Neural cell (in vitro differentiated cells): ENCODE data around the gene NEDD4L. TPM values are rescaled to one million over a fixed set of nuclear protein-coding genes. Genes with fewer than 3 reads are reported as not detected.

Experiments used
- H2AFZ ChIP-seq: fragments of 200-600, 300-800 bp; sonication (generic), shearing (Covaris generic); 2 replicates; pipeline ENCODE4 v1.6.0; 2014; ENCODE audit warnings: low read depth, mild to moderate bottlenecking, antibody characterized with exemption, low read length, moderate library complexity
- H3F3A ChIP-seq: fragments of 200-600 bp; shearing (Covaris generic); 2 replicates; pipeline ENCODE4 v1.6.1; 2016; ENCODE audit warnings: mild to moderate bottlenecking, moderate library complexity, mixed read lengths, antibody characterized with exemption, low read length; ENCODE audit not compliant: insufficient read depth, poor library complexity, severe bottlenecking
- H3K27ac ChIP-seq: fragments of 200-600, 300-800 bp; sonication (generic), shearing (Covaris generic); 2 replicates; pipeline ENCODE4 v1.5.1; 2014; ENCODE audit warnings: mild to moderate bottlenecking, low read length, moderate library complexity
- H3K27me3 ChIP-seq: fragments of 300-800, 200-600 bp; sonication (generic), shearing (Covaris generic); 2 replicates; pipeline ENCODE4 v1.6.0; 2014; ENCODE audit warnings: mild to moderate bottlenecking, low read depth, low read length, moderate library complexity; ENCODE audit not compliant: insufficient read depth
- H3K36me3 ChIP-seq: fragments of 300-800, 200-600 bp; sonication (generic), shearing (Covaris generic); 2 replicates; pipeline ENCODE4 v1.5.1; 2014; ENCODE audit warnings: mild to moderate bottlenecking, antibody characterized with exemption, low read length, moderate library complexity; ENCODE audit not compliant: insufficient read depth
- H3K4me2 ChIP-seq: fragments of 300-800, 200-600 bp; sonication (generic), shearing (Covaris generic); 2 replicates; pipeline ENCODE4 v1.6.0; 2014; ENCODE audit warnings: mild to moderate bottlenecking, low read length
- H3K4me3 ChIP-seq: fragments of 300-800, 200-600 bp; sonication (generic), shearing (Covaris generic); 2 replicates; pipeline ENCODE4 v1.5.1; 2014; ENCODE audit warnings: mild to moderate bottlenecking, low read length, moderate library complexity
- H3K79me2 ChIP-seq: fragments of 200-600 bp; shearing (Covaris generic); replicated peaks from 2 replicates; pipeline ENCODE4 v1.6.0; 2014; ENCODE audit warnings: mild to moderate bottlenecking, low read length, moderate library complexity; ENCODE audit not compliant: insufficient read depth
- H3K9ac ChIP-seq: fragments of 300-800, 200-600 bp; sonication (generic), shearing (Covaris generic); 2 replicates; pipeline ENCODE4 v1.6.1; 2016; ENCODE audit warnings: mild to moderate bottlenecking, low read length, mixed read lengths
- H3K9me2 ChIP-seq: fragments of 200-600 bp; shearing (Covaris generic); 2 replicates; pipeline ENCODE4 v1.6.1; 2016; ENCODE audit warnings: mild to moderate bottlenecking, low read length, mixed read lengths; ENCODE audit not compliant: insufficient read depth
- H3K9me3 ChIP-seq: fragments of 200-600, 300-800 bp; sonication (generic), shearing (Covaris generic); 2 replicates; pipeline ENCODE4 v1.6.1; 2016; ENCODE audit warnings: mild to moderate bottlenecking, mixed run types, low read length, moderate library complexity, mixed read lengths
- H4K20me1 ChIP-seq: fragments of 200-600 bp; shearing (Covaris generic); 2 replicates; pipeline ENCODE4 v1.6.1; 2016; ENCODE audit warnings: mild to moderate bottlenecking, mixed run types; ENCODE audit not compliant: insufficient read depth
- EP300 ChIP-seq: fragments of 450-650 bp; conservative IDR thresholded peaks from 2 replicates; pipeline ENCODE4 v1.6.1; 2014; ENCODE audit warnings: antibody characterized with exemption, mild to moderate bottlenecking, moderate library complexity; ENCODE audit not compliant: poor library complexity, severe bottlenecking
- EZH2 ChIP-seq: fragments of 200-600, 300-800 bp; shearing (Covaris generic), sonication (generic); IDR thresholded peaks from 2 replicates; pipeline ENCODE4 v1.6.1; 2014; ENCODE audit warnings: antibody characterized with exemption, low read length, borderline replicate concordance, mild to moderate bottlenecking; ENCODE audit not compliant: insufficient read depth, poor library complexity, severe bottlenecking
- MXI1 ChIP-seq: fragments of 450-650 bp; conservative IDR thresholded peaks from 2 replicates; pipeline ENCODE4 v1.6.1; 2014; ENCODE audit warnings: antibody characterized with exemption, mild to moderate bottlenecking; ENCODE audit not compliant: poor library complexity, severe bottlenecking
- POLR2AphosphoS5 ChIP-seq: IDR thresholded peaks from 2 replicates; pipeline ENCODE4 v1.6.1; 2012
- RAD21 ChIP-seq: fragments of 450-650 bp; conservative IDR thresholded peaks from 2 replicates; pipeline ENCODE4 v1.6.1; 2014; ENCODE audit warnings: antibody characterized with exemption, mild to moderate bottlenecking, moderate library complexity
- SMC3 ChIP-seq: fragments of 450-650 bp; conservative IDR thresholded peaks from 2 replicates; pipeline ENCODE4 v1.6.1; 2014; ENCODE audit warnings: antibody characterized with exemption, mild to moderate bottlenecking, moderate library complexity; ENCODE audit not compliant: poor library complexity
- TAF1 ChIP-seq: IDR thresholded peaks from 2 replicates; pipeline ENCODE4 v1.6.1; 2012; ENCODE audit warnings: low read depth
- polyA plus RNA-seq: library from polyadenylated mRNA; depleted of rRNA; stranded (reverse); fragments of >200 nt; gene quantifications from 2 replicates; pipeline ENCODE4 v1.2.3, GENCODE V29; 2014
- TF ChIP-seq, protein P1 (sequence below): IDR thresholded peaks from 2 replicates; pipeline ENCODE4 v1.6.1; 2012; ENCODE audit warnings: borderline replicate concordance
- TF ChIP-seq, protein P2 (sequence below): fragments of 450-650 bp; IDR thresholded peaks from 2 replicates; pipeline ENCODE4 v1.5.1; 2014; ENCODE audit warnings: antibody characterized with exemption, mild to moderate bottlenecking, moderate library complexity; ENCODE audit not compliant: poor library complexity, severe bottlenecking

The NEDD4L gene
- polyA plus RNA-seq, 1 donor from 2014 or later, result 97.9 TPM

DNA sequence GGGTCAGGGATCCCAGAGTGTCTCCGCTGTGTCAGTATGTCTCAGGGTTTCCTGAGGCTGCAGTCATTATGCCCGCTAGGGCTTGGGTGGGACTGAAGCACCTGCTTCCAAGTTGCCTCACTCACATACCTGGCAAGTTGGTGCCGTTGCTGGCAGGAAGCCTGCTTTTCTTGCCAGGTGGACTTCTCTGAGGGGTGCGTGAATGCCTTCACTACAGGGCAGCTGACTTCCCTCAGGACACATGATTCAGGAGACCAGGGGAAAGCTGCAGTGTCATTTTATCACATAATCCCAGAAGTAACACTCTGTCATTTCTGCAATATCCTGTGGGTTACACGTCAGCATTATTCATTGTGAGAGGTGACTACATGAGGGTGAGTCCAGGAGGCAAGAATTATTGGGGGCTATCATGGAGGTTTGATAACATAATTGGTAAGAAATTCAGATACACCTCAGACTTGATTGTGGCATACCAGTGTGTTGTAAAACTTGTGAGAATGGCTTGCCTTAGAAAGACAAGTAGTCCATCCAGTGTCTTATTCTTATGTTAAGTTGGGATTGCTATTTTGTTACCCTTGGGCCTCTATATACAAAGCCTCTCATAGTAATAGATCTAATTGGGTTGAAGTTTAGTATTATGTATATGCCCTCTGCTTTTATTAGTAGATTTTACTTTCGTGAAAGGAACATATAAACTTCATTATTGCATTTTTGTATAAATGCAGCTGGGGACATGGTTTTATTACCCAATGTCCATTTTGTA, 44.1 kb downstream of the NEDD4L start:
- Histone ChIP-seq H3K9me2 (no peaks in the 10 kb centered on the region), H2AFZ (no peak overlapping the region), H3K36me3 (no peaks in the 10 kb centered on the region), H3K27ac (no peak overlapping the region), H3K4me3 (no peak overlapping the region), H3K27me3 (no peaks in the 10 kb centered on the region), H3K9me3 (no peaks in the 10 kb centered on the region), H3F3A (no peaks in the 10 kb centered on the region), H3K9ac (no peak overlapping the region), H4K20me1 (no peaks in the 10 kb centered on the region), H3K4me2 (no peak overlapping the region), H3K79me2 (peaks cover 85% of the 10 kb centered on the region)
- TF ChIP-seq EZH2 (no peak), EP300 (no peak)

DNA sequence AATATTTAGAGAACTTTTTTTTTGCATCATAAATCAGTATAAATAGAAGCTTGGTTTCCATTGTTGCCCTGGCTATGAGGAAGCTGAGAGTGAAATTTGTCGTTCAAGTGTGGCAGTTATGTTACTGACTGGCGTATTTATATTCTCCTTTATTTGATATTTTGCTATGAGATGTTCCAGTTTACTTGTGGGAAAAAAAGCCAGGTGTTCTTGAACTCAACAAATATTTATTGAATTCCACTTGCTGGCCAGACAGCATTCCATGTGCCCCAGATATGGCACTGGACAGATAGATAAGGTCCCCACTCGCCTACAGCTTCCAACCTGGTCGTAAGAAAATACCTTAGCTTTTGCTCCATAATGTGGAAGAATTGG, 44.7 kb downstream of the NEDD4L start:
- H4K20me1 ChIP-seq, result no peaks in the 10 kb centered on the region
- H2AFZ ChIP-seq, result no peak overlapping the region
- no peaks in the 10 kb centered on the region for H3K9me3 ChIP-seq
- TF ChIP-seq EZH2 (no peak), EP300 (no peak), SMC3 (no peak), RAD21 (no peak), MXI1 (no peak), TAF1 (no peak), POLR2AphosphoS5 (no peak)
- TF ChIP-seq, protein P1, sequence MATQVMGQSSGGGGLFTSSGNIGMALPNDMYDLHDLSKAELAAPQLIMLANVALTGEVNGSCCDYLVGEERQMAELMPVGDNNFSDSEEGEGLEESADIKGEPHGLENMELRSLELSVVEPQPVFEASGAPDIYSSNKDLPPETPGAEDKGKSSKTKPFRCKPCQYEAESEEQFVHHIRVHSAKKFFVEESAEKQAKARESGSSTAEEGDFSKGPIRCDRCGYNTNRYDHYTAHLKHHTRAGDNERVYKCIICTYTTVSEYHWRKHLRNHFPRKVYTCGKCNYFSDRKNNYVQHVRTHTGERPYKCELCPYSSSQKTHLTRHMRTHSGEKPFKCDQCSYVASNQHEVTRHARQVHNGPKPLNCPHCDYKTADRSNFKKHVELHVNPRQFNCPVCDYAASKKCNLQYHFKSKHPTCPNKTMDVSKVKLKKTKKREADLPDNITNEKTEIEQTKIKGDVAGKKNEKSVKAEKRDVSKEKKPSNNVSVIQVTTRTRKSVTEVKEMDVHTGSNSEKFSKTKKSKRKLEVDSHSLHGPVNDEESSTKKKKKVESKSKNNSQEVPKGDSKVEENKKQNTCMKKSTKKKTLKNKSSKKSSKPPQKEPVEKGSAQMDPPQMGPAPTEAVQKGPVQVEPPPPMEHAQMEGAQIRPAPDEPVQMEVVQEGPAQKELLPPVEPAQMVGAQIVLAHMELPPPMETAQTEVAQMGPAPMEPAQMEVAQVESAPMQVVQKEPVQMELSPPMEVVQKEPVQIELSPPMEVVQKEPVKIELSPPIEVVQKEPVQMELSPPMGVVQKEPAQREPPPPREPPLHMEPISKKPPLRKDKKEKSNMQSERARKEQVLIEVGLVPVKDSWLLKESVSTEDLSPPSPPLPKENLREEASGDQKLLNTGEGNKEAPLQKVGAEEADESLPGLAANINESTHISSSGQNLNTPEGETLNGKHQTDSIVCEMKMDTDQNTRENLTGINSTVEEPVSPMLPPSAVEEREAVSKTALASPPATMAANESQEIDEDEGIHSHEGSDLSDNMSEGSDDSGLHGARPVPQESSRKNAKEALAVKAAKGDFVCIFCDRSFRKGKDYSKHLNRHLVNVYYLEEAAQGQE, result no peak
- TF ChIP-seq, protein P2, sequence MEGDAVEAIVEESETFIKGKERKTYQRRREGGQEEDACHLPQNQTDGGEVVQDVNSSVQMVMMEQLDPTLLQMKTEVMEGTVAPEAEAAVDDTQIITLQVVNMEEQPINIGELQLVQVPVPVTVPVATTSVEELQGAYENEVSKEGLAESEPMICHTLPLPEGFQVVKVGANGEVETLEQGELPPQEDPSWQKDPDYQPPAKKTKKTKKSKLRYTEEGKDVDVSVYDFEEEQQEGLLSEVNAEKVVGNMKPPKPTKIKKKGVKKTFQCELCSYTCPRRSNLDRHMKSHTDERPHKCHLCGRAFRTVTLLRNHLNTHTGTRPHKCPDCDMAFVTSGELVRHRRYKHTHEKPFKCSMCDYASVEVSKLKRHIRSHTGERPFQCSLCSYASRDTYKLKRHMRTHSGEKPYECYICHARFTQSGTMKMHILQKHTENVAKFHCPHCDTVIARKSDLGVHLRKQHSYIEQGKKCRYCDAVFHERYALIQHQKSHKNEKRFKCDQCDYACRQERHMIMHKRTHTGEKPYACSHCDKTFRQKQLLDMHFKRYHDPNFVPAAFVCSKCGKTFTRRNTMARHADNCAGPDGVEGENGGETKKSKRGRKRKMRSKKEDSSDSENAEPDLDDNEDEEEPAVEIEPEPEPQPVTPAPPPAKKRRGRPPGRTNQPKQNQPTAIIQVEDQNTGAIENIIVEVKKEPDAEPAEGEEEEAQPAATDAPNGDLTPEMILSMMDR, result no peak
- H3K4me2 ChIP-seq, result no peak overlapping the region
- no peak overlapping the region for H3K27ac ChIP-seq
- H3K9me2 ChIP-seq, result no peaks in the 10 kb centered on the region
- H3K9ac ChIP-seq, result no peak overlapping the region
- H3K27me3 ChIP-seq, result no peaks in the 10 kb centered on the region
- H3K36me3 ChIP-seq, result no peaks in the 10 kb centered on the region
- H3F3A ChIP-seq, result no peaks in the 10 kb centered on the region
- H3K4me3 ChIP-seq, result no peak overlapping the region
- H3K79me2 ChIP-seq, result peaks cover 86% of the 10 kb centered on the region
